ENCODE results near the gene EXOC6B. TPM values are rescaled to one million over a fixed set of nuclear protein-coding genes. Genes with fewer than 3 reads are reported as not detected.
A peak's percentile ranks its signal among the peaks of the same experiment; 100 is the strongest.

EXOC6B gene
- total RNA-seq, 2 donors from 2014 or later, result 21.3 to 28.8 TPM

GRCh38 chr2:72205504-72205881 is 620.3 kb downstream of the EXOC6B start:
- H3K27me3 ChIP-seq, result no peaks in the 10 kb centered on the region
- peak overlapping the region in 1 of 2 donors; percentile 67 for H3K9ac ChIP-seq (ENCODE audit: low read depth in 2 of 2, low read length in 2 of 2)

DNA sequence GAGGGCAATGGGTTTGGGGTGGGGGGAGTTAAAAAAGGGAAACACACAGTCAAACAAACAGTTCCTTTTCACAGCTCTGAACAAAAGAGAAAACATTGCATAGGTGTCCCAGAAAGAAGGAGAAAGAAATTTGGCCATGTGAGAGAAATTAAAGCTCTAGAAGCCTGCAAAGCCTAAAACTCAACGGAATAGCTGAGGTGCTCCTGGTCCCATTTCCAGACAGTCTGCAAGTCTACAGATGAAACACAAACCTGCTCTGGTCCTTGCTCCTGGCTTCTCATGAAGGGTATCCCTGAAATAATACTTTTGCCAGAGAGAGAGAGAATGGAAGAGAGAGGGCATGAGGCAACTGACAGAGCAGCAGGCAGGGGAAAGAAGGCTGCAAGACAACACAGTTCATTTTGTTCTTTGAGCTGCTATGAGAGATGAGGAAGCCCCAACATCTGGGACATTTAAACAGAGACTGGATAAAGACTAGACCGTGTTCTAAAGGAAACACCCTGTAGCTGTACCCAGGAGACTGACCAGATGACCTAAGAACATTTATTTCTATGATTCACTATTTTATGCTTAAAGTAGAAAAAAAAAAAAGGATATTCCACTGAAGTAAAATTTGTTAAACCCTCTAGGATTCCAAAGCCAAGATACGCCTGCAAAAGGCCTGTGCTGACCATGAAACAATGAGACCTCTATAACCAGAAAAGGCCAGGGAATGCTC is 620.9 kb downstream of the EXOC6B start:
- Histone ChIP-seq H3K27ac (peak overlapping the region; percentile 74), H3K9ac (ENCODE audit: low read depth in 2 of 2, low read length in 2 of 2) (peak overlapping the region in 1 of 2 donors; percentile 67), H3K9me3 (no peaks in the 10 kb centered on the region), H3K27me3 (no peaks in the 10 kb centered on the region), H3K4me1 (peaks cover 13% of the 10 kb centered on the region), H3K36me3 (no peaks in the 10 kb centered on the region), H3K4me3 (no peak overlapping the region)
- TF ChIP-seq, protein P1, sequence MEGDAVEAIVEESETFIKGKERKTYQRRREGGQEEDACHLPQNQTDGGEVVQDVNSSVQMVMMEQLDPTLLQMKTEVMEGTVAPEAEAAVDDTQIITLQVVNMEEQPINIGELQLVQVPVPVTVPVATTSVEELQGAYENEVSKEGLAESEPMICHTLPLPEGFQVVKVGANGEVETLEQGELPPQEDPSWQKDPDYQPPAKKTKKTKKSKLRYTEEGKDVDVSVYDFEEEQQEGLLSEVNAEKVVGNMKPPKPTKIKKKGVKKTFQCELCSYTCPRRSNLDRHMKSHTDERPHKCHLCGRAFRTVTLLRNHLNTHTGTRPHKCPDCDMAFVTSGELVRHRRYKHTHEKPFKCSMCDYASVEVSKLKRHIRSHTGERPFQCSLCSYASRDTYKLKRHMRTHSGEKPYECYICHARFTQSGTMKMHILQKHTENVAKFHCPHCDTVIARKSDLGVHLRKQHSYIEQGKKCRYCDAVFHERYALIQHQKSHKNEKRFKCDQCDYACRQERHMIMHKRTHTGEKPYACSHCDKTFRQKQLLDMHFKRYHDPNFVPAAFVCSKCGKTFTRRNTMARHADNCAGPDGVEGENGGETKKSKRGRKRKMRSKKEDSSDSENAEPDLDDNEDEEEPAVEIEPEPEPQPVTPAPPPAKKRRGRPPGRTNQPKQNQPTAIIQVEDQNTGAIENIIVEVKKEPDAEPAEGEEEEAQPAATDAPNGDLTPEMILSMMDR (IDR thresholded peaks at IDR 0.05), result no peak
- DNase-seq, result no peak
- intact Hi-C loops (cut with DNase I), result no loop called here

More at GRCh38 chr2:72205504-72205881, 620.3 kb downstream of the EXOC6B start:
- Histone ChIP-seq H3K9me3 (no peaks in the 10 kb centered on the region), H3K36me3 (no peaks in the 10 kb centered on the region), H3K4me3 (no peak overlapping the region), H3K27ac (peak overlapping the region; percentile 74), H3K4me1 (peaks cover 13% of the 10 kb centered on the region)
- DNase-seq, result peak; percentile 74
- TF ChIP-seq, protein P1 (IDR thresholded peaks at IDR 0.05), result no peak
- intact Hi-C loops (cut with DNase I), result no loop called here

GRCh38 chr2:72204156-72204785 is 621.6 kb downstream of the EXOC6B start:
- H3K27ac ChIP-seq, result peak overlapping the region; percentile 74
- no peak overlapping the region for H3K4me3 ChIP-seq
- no peak for DNase-seq
- H3K36me3 ChIP-seq, result no peaks in the 10 kb centered on the region
- TF ChIP-seq, protein P1 (IDR thresholded peaks at IDR 0.05), result no peak
- no peaks in the 10 kb centered on the region for H3K27me3 ChIP-seq
- H3K9me3 ChIP-seq, result no peaks in the 10 kb centered on the region
- H3K4me1 ChIP-seq, result peaks cover 13% of the 10 kb centered on the region
- intact Hi-C loops (cut with DNase I), result no loop called here
- H3K9ac ChIP-seq (ENCODE audit: low read depth in 2 of 2, low read length in 2 of 2), result peak overlapping the region in 1 of 2 donors; percentile 67

GRCh38 chr2:72198532-72199241 is 627.1 kb downstream of the EXOC6B start:
- no peak overlapping the region for H3K27ac ChIP-seq
- no peaks in the 10 kb centered on the region for H3K4me1 ChIP-seq
- H3K9ac ChIP-seq (ENCODE audit: low read depth in 2 of 2, low read length in 2 of 2), result no peak overlapping the region
- DNase-seq, result no peak
- no peaks in the 10 kb centered on the region for H3K27me3 ChIP-seq
- no peaks in the 10 kb centered on the region for H3K36me3 ChIP-seq
- TF ChIP-seq, protein P1 (IDR thresholded peaks at IDR 0.05), result no peak
- intact Hi-C loops (cut with DNase I), result no loop called here
- no peaks in the 10 kb centered on the region for H3K9me3 ChIP-seq
- no peak overlapping the region for H3K4me3 ChIP-seq

GRCh38 chr2:72193723-72194122 is 632.1 kb downstream of the EXOC6B start:
- Histone ChIP-seq H3K4me1 (no peaks in the 10 kb centered on the region), H3K36me3 (no peaks in the 10 kb centered on the region), H3K9me3 (no peaks in the 10 kb centered on the region), H3K27ac (no peak overlapping the region), H3K4me3 (no peak overlapping the region), H3K9ac (ENCODE audit: low read depth in 2 of 2, low read length in 2 of 2) (no peak overlapping the region), H3K27me3 (no peaks in the 10 kb centered on the region)
- intact Hi-C loops (cut with DNase I), result no loop called here
- no peak for DNase-seq
- TF ChIP-seq, protein P1 (IDR thresholded peaks at IDR 0.05), result no peak
